H9 (cell line): Measurements from ENCODE around the gene PID1. TPM values are rescaled to one million over a fixed set of nuclear protein-coding genes. Genes with fewer than 3 reads are reported as not detected.

ENCODE experiments used
- DNase-seq: peaks from one replicate; pipeline ENCODE4 v3.0.0-alpha.2; 2017
- H2AFZ ChIP-seq: one replicate; pipeline ENCODE4 v1.6.1; 2013; ENCODE audit warnings: mild to moderate bottlenecking, low read length, control low read depth, moderate library complexity
- H2AK5ac ChIP-seq: 2 replicates; pipeline ENCODE4 v1.6.1; 2013; ENCODE audit warnings: low read length, control low read depth, mixed read lengths; ENCODE audit not compliant: insufficient read length
- H2BK120ac ChIP-seq: one replicate; pipeline ENCODE4 v1.6.1; 2013; ENCODE audit warnings: low read depth, mild to moderate bottlenecking, low read length, control low read depth, inconsistent platforms; ENCODE audit not compliant: poor library complexity, severe bottlenecking
- H2BK12ac ChIP-seq: 2 replicates; pipeline ENCODE4 v1.6.1; 2013; ENCODE audit warnings: low read length, control low read depth, mixed read lengths, low read depth; ENCODE audit not compliant: insufficient read length
- H2BK15ac ChIP-seq: 2 replicates; pipeline ENCODE4 v1.6.1; 2013; ENCODE audit warnings: low read depth, low read length, control low read depth
- H2BK20ac ChIP-seq: one replicate; pipeline ENCODE4 v1.6.1; 2013; ENCODE audit warnings: low read depth, mild to moderate bottlenecking, low read length, control low read depth, inconsistent platforms; ENCODE audit not compliant: poor library complexity, severe bottlenecking
- H2BK5ac ChIP-seq: 2 replicates; pipeline ENCODE4 v1.6.1; 2013; ENCODE audit warnings: low read length, control low read depth, mixed read lengths; ENCODE audit not compliant: insufficient read length
- H3K14ac ChIP-seq: 2 replicates; pipeline ENCODE4 v1.6.1; 2013; ENCODE audit warnings: low read length, control low read depth; ENCODE audit not compliant: insufficient read depth
- H3K18ac ChIP-seq: 2 replicates; pipeline ENCODE4 v1.6.1; 2013; ENCODE audit warnings: low read depth, mild to moderate bottlenecking, mixed read lengths, low read length, control low read depth; ENCODE audit not compliant: insufficient read length
- H3K23ac ChIP-seq: 2 replicates; pipeline ENCODE4 v1.6.1; 2013; ENCODE audit warnings: low read length, control low read depth, mixed read lengths, low read depth; ENCODE audit not compliant: insufficient read length
- H3K23me2 ChIP-seq: 2 replicates; pipeline ENCODE4 v1.6.1; 2013; ENCODE audit warnings: low read depth, mild to moderate bottlenecking, mixed read lengths, low read length, control low read depth; ENCODE audit not compliant: insufficient read length, poor library complexity, severe bottlenecking
- H3K27ac ChIP-seq: 2 replicates; pipeline ENCODE4 v1.5.1; 2013; ENCODE audit warnings: low read length, control low read depth, mixed read lengths, low read depth; ENCODE audit not compliant: insufficient read length
- H3K27me3 ChIP-seq: 2 replicates; pipeline ENCODE4 v1.6.1; 2013; ENCODE audit warnings: low read length, control low read depth, inconsistent platforms; ENCODE audit not compliant: insufficient read depth
- H3K4ac ChIP-seq: 2 replicates; pipeline ENCODE4 v1.6.1; 2013; ENCODE audit warnings: low read depth, mild to moderate bottlenecking, control low read depth, inconsistent platforms, low read length, moderate library complexity
- H3K4me1 ChIP-seq: 2 replicates; pipeline ENCODE4 v1.6.1; 2013; ENCODE audit warnings: low read length, control low read depth, inconsistent platforms; ENCODE audit not compliant: insufficient read depth
- H3K4me2 ChIP-seq: 2 replicates; pipeline ENCODE4 v1.6.1; 2013; ENCODE audit warnings: low read length, control low read depth, mixed read lengths; ENCODE audit not compliant: insufficient read length, insufficient read depth
- H3K56ac ChIP-seq: 2 replicates; pipeline ENCODE4 v1.6.1; 2013; ENCODE audit warnings: low read depth, mild to moderate bottlenecking, mixed read lengths, low read length, control low read depth; ENCODE audit not compliant: insufficient read length
- H3K79me1 ChIP-seq: 2 replicates; pipeline ENCODE4 v1.6.1; 2013; ENCODE audit warnings: low read depth, mild to moderate bottlenecking, moderate library complexity, low read length, control low read depth, inconsistent platforms; ENCODE audit not compliant: insufficient read depth, poor library complexity, severe bottlenecking
- H3K79me2 ChIP-seq: 2 replicates; pipeline ENCODE4 v1.6.1; 2013; ENCODE audit warnings: low read length, control low read depth, inconsistent platforms; ENCODE audit not compliant: insufficient read depth
- H3K9ac ChIP-seq: 2 replicates; pipeline ENCODE4 v1.6.1; 2013; ENCODE audit warnings: low read length, control low read depth, mixed read lengths; ENCODE audit not compliant: insufficient read length; ENCODE audit errors: extremely low read depth
- H3K9me3 ChIP-seq: one replicate; pipeline ENCODE4 v1.6.1; 2013; ENCODE audit warnings: low read depth, low read length, inconsistent platforms; ENCODE audit not compliant: control insufficient read depth
- H3T11ph ChIP-seq: one replicate; pipeline ENCODE4 v1.6.1; 2013; ENCODE audit warnings: mild to moderate bottlenecking, low read length, control low read depth, inconsistent platforms
- H4K20me1 ChIP-seq: one replicate; pipeline ENCODE4 v1.6.1; 2013; ENCODE audit not compliant: control insufficient read depth, insufficient read length, insufficient read depth
- H4K5ac ChIP-seq: 2 replicates; pipeline ENCODE4 v1.6.1; 2013; ENCODE audit warnings: low read depth, mild to moderate bottlenecking, mixed read lengths, low read length, control low read depth; ENCODE audit not compliant: insufficient read length
- H4K8ac ChIP-seq: replicated peaks from 2 replicates; pipeline ENCODE4 v1.6.1; 2013; ENCODE audit warnings: low read length, control low read depth, mixed read lengths, low read depth; ENCODE audit not compliant: insufficient read length
- H4K91ac ChIP-seq: 2 replicates; pipeline ENCODE4 v1.6.1; 2013; ENCODE audit warnings: low read depth, mild to moderate bottlenecking, moderate library complexity, mixed read lengths, low read length, control low read depth; ENCODE audit not compliant: insufficient read length
- H3K27ac Mint-ChIP-seq, 3 experiments: 2 replicates in 2 of 3; 3 replicates in 1 of 3; pipeline ENCODE4 v1.8.0; 2020 to 2021; ENCODE audit warnings: mixed read lengths in 3 of 3, mild to moderate bottlenecking in 1 of 3, moderate library complexity in 1 of 3
- H3K27me3 Mint-ChIP-seq: 2 replicates; pipeline ENCODE4 v1.8.0; 2021; ENCODE audit warnings: low read depth, mild to moderate bottlenecking, moderate library complexity, mixed read lengths
- H3K36me3 Mint-ChIP-seq, 3 experiments: 2 replicates in 2 of 3; 3 replicates in 1 of 3; pipeline ENCODE4 v1.8.0; 2020 to 2021; ENCODE audit warnings: low read depth in 3 of 3, mixed read lengths in 3 of 3; ENCODE audit not compliant: insufficient read depth in 1 of 3
- H3K4me1 Mint-ChIP-seq, 2 experiments: 2 replicates each; pipeline ENCODE4 v1.8.0; 2020; ENCODE audit warnings: mixed read lengths in 2 of 2
- H3K4me3 Mint-ChIP-seq, 2 experiments: 2 replicates in 1 of 2; 3 replicates in 1 of 2; pipeline ENCODE4 v1.8.0; 2020 to 2021; ENCODE audit warnings: mild to moderate bottlenecking in 2 of 2, mixed read lengths in 2 of 2, moderate library complexity in 1 of 2
- H3K9me3 Mint-ChIP-seq, 2 experiments: 2 replicates in 1 of 2; 3 replicates in 1 of 2; pipeline ENCODE4 v1.8.0; 2020; ENCODE audit warnings: mild to moderate bottlenecking in 2 of 2, mixed read lengths in 2 of 2, moderate library complexity in 1 of 2
- WGBS: extraction: QIAGEN DNeasy Blood & Tissue Kit; methylation state at CpG from one replicate; pipeline ENCODE4 v1.1.7; 2013; ENCODE audit warnings: missing lambda C conversion rate, low lambda C conversion rate, mixed read lengths; ENCODE audit not compliant: insufficient read length; ENCODE audit errors: extremely low coverage; 5-methylcytosine and 5-hydroxymethylcytosine counted together
- total RNA-seq: library from RNA; stranded (reverse); gene quantifications from 2 replicates; pipeline ENCODE4 v1.2.1, GENCODE V29; 2021
- TF ChIP-seq, protein P1 (sequence below): fragments of 200-600 bp; sonication (generic); conservative IDR thresholded peaks from 3 replicates; pipeline ENCODE4 v1.8.0; 2021; ENCODE audit warnings: antibody characterized with exemption, mild to moderate bottlenecking

Gene PID1
- total RNA-seq, 1 experiment from 2014 or later: 1.4 TPM

- no peaks in the 10 kb centered on the region for H3K27me3 Mint-ChIP-seq
- no CpG with 5 or more reads among the region's 2 CpGs for WGBS
- no peaks in the 10 kb centered on the region for H3K9me3 Mint-ChIP-seq
Observed at GRCh38 chr2:229042349-229042748, 228.7 kb downstream of the PID1 start.

More at GRCh38 chr2:229042349-229042748, 228.7 kb downstream of the PID1 start:
- H3K4me2 ChIP-seq: no peak overlapping the region
- H2AK5ac ChIP-seq: no peak overlapping the region
- Mint-ChIP-seq H3K4me3 (no peak overlapping the region), H3K27ac (no peak overlapping the region), H3K4me1 (no peaks in the 10 kb centered on the region), H3K36me3 (no peaks in the 10 kb centered on the region)
- no peak overlapping the region for H3K27ac ChIP-seq
- H2BK5ac ChIP-seq: no peak overlapping the region
- no peak overlapping the region for H2AFZ ChIP-seq
- no peak overlapping the region for H3K18ac ChIP-seq
- H3K4ac ChIP-seq: no peak overlapping the region
- no peaks in the 10 kb centered on the region for H3K79me1 ChIP-seq
- H3K56ac ChIP-seq: no peak overlapping the region
- no peak overlapping the region for H3K9ac ChIP-seq
- H2BK15ac ChIP-seq: no peak overlapping the region
- no peaks in the 10 kb centered on the region for H3K27me3 ChIP-seq
- H4K20me1 ChIP-seq: no peaks in the 10 kb centered on the region
- no peak overlapping the region for H2BK12ac ChIP-seq
- H2BK120ac ChIP-seq: no peak overlapping the region
- TF ChIP-seq, protein P1, sequence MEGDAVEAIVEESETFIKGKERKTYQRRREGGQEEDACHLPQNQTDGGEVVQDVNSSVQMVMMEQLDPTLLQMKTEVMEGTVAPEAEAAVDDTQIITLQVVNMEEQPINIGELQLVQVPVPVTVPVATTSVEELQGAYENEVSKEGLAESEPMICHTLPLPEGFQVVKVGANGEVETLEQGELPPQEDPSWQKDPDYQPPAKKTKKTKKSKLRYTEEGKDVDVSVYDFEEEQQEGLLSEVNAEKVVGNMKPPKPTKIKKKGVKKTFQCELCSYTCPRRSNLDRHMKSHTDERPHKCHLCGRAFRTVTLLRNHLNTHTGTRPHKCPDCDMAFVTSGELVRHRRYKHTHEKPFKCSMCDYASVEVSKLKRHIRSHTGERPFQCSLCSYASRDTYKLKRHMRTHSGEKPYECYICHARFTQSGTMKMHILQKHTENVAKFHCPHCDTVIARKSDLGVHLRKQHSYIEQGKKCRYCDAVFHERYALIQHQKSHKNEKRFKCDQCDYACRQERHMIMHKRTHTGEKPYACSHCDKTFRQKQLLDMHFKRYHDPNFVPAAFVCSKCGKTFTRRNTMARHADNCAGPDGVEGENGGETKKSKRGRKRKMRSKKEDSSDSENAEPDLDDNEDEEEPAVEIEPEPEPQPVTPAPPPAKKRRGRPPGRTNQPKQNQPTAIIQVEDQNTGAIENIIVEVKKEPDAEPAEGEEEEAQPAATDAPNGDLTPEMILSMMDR: no peak
- no peak for DNase-seq
- no peaks in the 10 kb centered on the region for H3K4me1 ChIP-seq
- H3K23me2 ChIP-seq: no peaks in the 10 kb centered on the region
- no peak overlapping the region for H2BK20ac ChIP-seq
- H4K8ac ChIP-seq: no peak overlapping the region
- H4K91ac ChIP-seq: no peak overlapping the region
- no peaks in the 10 kb centered on the region for H3K79me2 ChIP-seq
- no peaks in the 10 kb centered on the region for H3K9me3 ChIP-seq
- no peak overlapping the region for H3K23ac ChIP-seq
- no peak overlapping the region for H3K14ac ChIP-seq
- H4K5ac ChIP-seq: no peak overlapping the region
- no peak overlapping the region for H3T11ph ChIP-seq
